Activated CD4-positive, alpha-beta T cell treated with anti-CD3 and anti-CD28 coated beads, Interleukin-2, Interleukin-6, amounts not matched to agents 100 ng/mL and 50 ng/mL, durations not matched to agents 16 hours and 8 hours (primary cell): ENCODE measurements around the gene CCDC146.
"Not testable (repeated sequence)": the region's sequence is repeated elsewhere in the genome, so short reads cannot be mapped to it uniquely, and the experiment has no call there.

ENCODE experiments used
- DNase-seq: peaks from one replicate; pipeline ENCODE4 v3.0.0-alpha.2; 2020

The CCDC146 gene

DNA sequence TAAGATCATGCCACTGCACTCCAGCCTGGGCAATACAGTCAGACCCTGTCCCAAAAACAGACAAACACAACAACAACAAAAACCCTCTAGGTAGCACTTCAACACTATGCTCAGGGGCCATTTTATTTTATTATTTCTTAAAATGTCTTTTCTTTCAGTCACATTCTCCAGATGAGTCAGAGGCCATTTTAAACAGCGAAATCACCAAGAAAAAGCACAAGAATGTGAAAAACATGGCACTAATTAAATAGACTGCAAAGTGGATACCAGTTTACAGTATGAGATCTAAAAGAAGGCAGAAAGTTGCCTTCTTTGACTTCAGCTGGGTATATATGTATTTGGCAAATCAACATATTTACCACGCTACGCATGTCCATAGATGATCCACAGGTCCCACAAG, 83.3 kb downstream of the CCDC146 start:
- DNase-seq: no peak

DNA sequence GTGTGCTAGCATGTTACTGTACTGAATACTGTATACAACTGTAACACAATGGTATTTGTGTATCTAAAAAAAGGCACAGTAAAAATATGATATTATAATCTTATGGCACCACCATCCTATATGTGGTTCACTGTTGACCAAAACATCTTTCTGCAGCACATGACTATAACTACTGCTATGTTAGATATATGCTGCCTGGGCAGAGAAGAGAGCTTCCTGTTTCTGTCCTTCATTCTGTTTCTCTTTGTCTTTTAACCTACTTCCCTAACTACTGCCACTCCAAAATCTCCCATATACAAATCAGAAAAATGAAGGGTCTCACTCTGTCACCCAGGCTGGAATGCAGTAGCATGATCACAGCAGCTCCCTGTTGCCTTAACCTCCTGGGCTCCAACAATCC, 86.0 kb downstream of the CCDC146 start:
- DNase-seq: no peak

DNA sequence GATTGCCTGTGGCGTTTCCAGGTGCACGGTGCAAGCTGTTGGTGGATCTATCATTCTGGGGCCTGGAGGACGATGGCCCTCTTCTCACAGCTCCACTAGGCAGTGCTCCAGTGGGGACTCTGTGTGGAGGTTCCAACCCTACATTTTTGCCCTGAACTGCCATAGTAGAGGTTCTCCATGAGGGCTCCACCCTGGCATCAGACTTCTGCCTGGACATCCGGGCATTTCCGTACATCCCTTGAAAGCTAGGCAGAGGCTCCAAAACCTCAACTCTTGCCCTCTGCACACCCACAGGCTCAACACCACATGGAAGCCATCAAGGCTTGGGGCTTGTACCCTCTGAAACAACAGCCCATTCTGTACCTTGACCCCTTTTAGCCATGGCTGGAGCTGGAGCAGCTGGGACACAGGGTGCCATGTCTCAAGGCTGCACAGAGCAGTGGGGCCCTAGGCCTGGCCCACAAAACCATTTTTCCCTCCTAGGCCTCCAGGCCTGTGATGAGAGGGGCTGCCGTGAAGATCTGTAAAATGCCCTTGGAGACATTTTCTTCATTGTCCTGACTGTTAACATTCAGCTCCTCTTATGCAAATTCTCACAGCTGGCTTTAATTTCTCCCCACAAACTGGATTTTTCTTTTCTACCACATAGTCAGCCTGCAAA, 87.2 kb downstream of the CCDC146 start:
- no peak for DNase-seq

DNA sequence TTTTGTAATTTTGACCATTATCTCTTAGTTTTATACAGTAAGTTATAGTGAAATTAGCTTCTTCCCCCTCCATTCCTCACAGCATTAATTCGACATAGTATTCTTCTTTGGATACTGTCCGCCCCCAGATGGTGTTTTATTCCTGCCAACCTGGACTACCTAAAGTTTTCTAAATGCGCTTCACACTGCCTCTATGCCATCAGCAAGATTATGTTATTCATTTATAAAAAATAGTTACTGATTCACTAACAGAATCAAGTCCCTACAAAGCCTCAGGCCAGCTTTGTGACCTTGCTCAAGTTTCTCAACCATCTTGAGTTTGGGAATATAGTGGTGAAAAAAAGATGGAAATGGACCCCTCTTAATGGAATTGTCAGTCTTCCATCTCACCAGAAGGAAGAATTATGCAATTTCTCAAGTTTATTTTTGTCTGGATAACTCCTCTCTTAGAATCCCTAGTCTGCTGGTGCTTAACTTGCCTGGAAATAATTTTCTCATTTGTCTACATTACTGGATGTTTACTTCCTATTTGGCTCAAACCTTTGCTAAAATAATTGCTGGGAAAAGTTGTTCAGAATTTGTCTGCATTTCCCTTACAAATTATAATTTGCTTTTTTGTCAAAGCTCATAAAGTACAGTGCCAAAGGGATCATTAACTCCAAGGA, 93.9 kb downstream of the CCDC146 start:
- DNase-seq: no peak

DNA sequence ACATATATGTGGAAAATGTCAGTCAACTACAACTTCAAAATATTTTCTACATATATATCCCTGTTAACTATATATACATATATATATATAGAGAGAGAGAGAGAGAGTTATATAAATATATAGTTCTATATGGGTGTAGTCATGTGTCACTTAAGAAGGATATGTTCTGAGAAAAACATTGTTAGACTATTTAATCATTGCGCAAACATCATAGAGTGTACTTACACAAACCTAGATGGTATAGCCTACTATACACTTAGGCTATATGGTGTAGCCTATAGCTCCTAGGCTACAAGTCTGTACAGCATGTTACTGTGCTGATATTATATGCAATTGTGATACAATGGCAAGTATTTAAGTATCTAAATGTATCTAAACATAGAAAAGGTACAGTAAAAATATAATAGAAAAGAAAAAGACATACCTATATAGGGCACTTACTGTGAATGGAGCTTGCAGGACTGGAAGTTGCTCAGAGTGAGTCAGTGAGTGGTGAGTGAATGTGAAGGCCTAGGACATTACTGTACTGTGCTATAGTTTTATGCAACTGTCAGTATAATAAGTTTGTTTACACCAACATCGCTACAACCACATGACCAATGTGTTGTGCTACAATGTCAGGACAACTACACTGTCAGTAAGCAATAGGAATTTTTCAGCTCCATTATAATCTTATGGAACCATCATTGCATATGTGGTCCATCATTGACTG, 95.2 kb downstream of the CCDC146 start:
- no peak for DNase-seq

DNA sequence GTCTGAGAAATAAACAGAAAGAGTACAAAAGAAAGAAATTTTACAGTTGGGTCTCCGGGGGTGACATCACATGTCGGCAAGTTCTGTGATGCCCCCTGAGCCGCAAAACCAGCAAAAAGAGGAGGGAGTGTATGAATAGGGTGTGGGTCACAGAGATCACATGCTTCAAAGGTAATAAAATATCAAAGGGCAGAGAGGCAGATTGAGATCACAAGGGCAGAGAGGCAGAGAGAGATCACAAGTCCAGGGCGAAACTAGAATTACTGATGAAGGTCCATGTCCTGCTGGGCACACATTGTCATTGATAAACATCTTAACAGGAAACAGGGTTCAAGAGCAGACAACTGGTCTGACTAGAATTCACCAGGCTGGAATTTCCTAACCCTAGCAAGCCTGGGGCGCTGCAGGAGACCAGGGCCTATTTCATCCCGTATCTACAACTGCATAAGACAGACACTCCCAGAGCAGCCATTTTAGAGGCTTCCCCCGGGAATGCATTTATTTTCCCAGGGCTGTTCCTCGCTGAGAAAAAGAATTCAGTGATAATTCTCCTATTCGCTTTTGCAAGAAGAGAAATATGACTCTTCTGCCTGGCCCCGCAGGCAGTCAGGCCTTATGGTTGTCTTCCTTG, 97.4 kb downstream of the CCDC146 start:
- DNase-seq: not testable (repeated sequence)

DNA sequence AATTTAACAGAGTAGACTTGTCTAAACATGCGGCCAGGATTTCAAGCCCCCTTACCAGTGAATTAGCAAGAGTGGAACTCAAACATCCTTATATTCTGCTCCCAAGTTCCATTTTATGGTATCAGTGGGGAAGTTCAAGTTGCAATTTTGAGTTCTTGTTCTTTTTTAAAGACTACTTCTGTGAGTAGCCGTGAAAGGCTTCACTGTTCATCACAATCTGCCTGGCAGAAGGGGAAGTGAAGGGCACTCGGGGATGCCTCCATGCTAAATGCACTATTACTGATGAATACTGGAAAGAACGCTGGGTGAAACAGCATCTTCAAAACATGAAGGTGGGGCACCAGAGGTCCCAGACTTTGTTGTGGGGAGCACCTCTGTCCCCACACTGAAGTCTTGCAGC, 99.7 kb downstream of the CCDC146 start:
- DNase-seq: no peak

DNA sequence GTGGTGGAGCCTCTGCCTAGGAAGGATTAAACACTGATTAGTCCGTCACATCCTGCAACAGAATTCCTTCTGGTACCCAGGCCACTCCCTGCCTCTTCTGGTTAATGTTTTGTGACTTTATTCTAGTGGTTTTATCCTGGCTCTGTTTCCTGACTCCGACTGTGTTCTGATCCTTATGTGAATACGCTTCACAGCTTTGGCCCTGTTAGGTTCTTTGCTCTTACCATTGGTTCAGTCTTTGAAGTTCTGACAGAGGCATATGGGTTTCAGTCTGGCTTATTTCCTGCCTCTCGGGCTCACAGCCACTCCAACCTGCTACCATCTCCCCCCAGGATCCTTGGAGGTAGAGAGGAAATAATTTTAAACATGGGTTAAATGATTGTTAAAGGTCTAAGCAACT, 100.4 kb downstream of the CCDC146 start:
- no peak for DNase-seq

DNA sequence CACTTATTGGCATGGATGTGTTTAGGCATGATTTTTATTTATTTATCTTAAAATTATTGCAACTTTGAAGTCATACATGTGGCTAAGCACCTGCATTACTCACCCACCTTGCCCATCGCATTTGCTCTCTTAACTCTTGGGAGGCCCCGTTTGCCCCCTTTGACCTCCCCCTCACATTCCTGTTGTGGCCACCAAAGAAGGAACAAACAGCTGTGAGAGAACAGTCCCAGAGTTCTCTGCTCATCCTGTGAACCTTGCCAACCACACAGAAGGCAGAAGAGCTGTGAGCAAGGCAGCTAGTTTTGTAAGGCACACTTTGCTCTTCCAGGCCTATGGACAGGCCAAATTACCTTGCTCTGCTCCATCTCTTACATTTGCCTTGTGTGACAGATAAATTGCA, 100.8 kb downstream of the CCDC146 start:
- DNase-seq: no peak

DNA sequence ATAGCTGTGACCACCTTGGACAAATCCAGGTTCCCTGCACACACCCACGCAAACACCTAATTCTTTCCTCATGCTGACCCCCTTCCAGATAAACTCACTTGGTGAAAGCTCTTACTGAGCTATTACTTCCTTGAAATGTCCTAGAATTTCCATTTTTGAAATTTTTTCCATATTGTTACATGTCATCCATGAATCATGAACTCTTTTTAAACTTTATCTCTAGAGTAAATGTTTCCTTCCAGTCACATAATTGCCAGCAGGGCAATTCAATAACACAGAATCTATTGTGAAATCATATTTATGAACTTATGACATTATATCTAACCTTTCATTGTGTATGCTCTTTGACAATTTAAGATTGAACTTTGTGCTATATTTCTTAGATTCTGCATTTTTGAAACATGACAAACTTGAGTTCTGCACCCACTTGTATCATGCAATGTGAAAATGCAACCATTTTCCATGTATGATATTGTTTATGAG, 104.0 kb downstream of the CCDC146 start:
- DNase-seq: no peak

DNA sequence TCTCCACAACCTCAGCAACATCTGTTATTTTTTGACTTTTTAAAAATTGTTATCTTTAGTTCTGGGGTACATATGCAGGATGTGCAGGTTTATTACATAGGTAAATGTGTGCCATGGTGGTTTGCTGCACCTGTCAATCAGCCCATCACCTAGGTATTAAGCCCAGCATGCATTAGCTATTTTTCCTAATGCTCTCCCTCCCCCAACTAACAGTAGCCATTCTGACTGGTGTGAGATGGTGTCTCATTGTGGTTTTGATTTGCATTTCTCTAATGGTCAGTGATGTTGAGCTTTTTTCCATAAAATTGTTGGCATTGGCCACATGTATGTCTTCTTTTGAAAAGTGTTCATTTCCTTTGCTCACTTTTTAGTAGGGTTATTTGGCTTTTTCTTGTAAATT, 106.4 kb downstream of the CCDC146 start:
- DNase-seq: not testable (repeated sequence)

DNA sequence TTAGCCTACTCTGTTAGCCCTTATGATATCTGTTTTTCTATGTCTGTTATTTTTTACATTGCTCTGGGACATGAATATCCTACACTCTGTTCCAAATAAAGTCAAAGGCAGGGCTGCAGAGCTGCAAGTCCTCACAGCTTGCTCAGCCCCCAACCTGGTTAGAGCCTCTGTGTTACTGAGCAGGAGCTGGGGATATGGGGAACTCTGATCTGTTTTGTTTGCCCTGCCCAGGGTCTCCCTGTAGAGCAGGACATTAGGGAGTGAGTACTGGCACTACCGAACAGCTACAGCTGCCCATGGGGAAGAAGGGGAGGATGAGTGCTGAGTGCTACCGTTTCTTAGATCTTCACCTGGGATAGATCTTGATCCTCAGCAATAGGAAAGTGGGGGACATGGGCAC, 110.1 kb downstream of the CCDC146 start:
- DNase-seq: no peak

DNA sequence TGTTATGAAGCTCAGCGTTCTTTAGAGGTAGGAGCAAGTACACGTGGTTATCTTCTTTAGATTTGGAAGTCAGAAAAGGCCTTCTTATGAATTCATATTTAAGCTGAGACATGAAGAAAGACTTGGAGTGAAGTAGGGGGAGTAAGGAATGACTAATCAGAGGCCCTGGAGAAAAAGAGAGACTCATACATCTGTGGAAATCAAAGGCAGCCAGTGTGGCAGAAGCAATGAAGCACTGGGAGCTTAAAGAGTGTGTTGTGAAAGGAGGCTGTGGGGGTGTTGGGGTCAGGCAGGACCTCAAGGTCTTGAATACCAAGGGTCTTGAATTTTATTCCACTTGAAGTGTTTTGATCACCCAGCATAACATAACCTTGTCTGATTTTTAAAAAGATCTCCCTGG, 112.9 kb downstream of the CCDC146 start:
- DNase-seq: no peak

DNA sequence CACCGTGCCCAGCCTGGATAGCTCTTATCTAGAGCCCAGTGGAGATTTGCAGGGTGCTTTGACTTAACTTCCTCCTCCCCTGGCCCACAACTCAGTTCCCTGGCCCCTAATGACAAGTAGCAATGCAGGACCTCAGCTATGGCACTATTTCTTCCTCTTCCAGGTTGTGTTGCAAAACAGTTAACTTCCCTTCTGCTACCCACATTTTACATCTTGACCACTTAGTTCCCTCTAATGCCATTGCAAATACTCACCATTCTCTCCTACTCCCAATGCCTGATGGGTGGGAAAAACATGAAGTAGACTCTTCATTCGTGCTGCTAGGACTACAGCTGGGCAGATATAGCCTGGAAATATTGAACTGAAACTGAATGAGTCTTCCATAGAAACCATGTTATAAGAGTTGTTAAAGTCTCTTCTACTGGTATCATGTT, 116.3 kb downstream of the CCDC146 start:
- DNase-seq: no peak

DNA sequence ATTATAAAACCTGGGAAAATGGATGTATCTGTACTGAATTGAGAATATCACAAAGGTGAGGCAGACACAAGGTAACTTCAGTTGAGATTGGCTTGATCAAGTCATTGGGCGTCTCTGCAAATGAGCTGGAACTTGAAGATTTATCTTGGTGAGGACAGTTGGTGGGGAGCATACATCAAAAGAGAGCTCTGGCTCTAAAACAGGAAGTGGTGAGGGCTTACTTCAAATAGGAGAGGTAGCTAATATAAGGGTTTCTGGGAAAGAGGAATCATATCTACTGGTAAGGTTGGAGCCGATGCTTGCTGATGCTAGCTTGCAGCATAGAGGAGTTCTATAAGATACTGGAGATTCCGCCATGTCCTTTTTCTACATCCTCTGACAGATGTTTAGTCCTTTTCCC, 117.1 kb downstream of the CCDC146 start:
- DNase-seq: no peak

DNA sequence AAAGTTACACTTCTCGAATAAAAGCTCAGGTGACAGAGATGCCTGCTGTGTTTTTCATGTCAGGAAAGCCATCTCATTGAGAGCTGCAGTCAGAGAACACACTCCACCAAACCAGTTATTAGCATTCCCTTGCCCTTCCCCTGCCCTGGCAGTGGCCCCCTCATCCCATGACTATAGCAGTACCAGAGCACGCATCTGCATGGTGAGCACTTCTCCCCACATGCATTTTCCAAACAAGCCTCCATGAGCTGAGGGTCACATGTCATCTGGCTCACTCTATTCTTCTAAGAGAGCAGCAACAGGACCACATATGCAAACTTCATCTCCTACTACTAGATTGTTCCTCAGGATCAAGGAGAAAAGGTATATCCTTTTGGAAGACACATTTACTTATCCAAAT, 119.7 kb downstream of the CCDC146 start:
- no peak for DNase-seq

DNA sequence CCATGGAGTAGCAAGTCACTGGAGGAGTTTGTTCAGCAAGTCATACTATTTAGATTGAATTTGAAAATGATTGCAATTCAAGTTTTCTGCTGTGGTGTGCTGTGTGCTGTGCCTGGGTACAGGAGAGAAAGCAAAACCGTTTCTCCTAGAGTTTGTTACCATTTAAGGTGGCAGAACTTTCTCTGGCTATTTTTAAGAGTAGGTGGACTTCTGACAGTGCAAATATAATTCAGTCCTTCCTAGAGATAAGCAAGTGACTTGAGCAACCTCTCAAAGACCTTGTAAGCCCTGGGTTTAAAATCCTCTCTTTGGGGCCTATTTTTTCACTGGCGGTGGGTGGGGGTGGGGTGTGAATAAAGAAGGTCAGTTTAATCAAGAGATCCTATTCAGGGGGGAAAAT, 120.1 kb downstream of the CCDC146 start:
- DNase-seq: no peak

DNA sequence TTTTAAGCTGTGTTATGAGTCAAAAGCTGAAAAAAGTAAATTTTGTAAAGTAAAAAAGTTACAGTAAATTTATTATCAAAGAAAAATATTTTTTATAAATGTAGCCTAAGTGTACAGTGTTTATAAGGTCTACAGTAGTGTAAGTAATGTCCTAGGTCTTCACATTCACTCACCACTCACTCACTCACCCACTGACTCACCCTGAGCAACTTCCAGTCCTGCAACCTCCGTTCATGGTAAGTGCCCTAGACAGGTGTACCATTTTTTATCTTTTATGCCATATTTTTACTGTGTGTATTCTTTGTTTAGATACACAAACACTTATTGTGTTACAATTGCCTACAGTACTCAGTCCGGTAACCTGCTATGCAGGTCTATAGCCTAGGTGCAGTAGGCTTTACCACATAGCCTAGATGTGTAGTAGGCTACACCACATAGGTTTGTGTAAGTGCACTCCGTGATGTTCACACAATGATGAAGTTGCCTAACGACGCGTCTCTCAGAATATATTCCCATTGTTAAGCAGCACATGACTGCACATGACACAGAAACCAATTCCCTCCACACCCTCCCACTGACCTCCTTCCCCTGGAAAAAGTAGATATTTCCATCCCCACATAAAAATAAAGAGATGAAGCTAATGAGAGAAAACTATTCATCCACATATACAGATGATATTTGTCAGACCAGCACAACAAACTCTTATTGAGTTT, 122.0 kb downstream of the CCDC146 start:
- DNase-seq: no peak

DNA sequence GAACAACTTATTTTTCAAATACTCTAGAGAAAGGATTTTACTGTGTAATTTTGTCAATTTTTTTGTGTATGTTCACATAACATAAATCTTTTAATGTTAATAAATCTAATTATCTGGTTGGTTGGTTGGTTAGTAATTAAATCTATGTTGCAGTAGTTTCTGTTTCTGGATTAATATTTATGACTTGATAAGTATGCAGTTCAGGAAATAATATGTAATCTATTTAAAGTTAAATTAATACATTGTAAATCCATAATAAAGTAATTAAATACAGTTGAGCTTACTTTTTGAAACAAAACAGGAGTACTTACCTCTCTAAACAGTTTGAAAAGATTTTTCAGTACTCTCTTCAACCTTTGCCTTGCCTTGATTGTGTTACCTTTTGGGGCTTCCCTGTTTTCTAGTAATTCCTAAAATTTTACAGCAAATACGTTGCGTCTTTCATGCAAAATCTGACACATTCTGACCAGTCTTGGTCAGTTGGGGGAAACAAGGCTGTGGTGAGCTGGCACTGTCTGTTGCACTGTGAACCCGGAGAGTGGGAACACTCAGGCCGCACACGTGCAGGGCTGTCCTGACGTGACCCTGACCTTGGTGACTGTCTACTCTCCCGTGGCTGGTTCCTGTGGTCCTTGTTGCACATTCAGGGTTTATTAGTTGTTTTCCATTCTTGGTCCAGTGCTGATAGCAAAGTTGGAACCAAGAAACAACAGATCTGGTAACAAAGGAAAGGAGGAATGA, 122.8 kb downstream of the CCDC146 start:
- DNase-seq: no peak

DNA sequence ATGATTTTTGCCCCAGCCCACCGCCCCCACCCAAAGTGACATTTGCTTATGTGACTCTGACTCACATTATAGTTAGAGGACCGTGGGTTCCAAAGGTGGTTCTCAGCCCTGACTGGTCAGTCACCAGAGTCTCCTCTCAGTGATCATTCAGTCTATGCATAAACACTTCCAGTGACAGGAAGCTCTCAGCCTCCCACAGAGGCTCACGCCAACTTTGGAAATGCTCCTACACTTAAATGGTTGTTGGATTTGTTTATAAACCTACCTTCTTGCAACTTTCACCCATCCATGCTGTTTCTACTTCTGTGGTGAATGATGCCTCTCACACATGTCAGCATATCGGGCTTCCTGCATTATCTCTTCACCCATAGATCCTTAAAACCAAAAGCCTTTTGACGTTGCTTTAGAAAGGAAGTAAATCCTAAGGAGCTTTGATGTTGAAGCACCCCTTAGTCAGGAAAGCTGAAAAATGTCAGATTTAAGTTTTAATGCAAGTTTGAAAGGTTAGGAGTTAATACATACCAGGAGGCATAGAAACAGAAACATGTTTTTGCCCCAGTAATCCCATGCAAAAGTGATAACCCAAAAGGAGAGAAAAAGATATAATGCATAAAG, 123.7 kb downstream of the CCDC146 start:
- DNase-seq: no peak

DNA sequence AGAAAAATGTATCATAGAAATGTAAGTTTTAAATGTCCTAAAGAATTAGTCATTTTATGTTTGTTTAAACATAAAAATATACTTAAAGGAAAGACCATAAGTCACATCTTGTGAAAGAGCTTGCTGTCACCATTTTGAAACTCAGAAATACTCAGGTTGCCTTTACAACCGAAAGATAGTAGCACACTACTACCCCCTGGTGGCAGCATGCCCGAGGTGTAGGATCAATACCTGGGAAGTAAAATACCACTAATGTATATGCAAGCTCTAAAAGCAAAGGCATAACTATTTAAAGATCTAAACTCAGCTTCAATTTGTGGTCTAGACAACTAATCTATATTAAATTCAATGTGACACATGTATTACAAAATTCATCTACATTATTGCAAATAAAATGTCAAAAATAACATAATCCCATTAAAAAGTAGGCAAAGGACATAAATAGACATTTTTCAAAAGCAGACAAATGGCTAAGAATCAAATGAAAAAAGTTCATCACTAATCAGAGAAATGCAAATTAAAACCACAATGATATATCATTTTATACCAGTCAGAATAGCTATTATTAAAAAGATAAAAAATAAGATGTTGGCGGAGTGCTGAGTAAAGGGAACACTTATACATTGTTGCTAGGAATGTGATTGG, 124.9 kb downstream of the CCDC146 start:
- peak; percentile 92 for DNase-seq
